ENCODE measurements around the gene PEMT.

The PEMT gene

DNA sequence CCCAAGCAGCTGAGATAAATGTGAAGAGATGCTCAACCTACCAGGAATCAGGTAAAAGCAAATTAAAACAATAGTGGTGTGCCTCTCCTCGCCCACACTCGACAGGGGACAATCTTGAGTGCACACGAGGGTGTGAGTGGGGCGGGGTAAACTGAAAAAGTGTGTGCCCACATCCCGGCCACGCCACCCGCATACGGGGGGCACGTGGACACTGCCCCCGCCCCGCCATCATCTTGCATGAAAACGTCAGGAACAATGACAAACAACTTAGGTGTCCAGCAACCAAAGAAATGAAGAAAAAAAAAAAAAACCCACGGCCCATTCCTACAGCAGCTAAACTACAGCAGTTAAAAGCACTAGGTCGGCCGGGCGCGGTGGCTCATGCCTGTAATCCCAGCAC, 14.1 kb downstream of the PEMT start:
- no peak for DNase-seq (ENCODE audit: low read depth in 1 of 2, low spot score in 1 of 2)
- TF ChIP-seq SPI1 (IDR thresholded peaks at IDR 0.05; ENCODE audit: borderline replicate concordance, low read depth) (no peak), POLR2AphosphoS5 (IDR thresholded peaks at IDR 0.05; ENCODE audit: low read depth) (no peak), REST (IDR thresholded peaks at IDR 0.05; ENCODE audit: insufficient replicate concordance, low read depth) (no peak), CTCF (IDR thresholded peaks at IDR 0.05; ENCODE audit: insufficient read depth, low read length) (no peak), GABPA (IDR thresholded peaks at IDR 0.05; ENCODE audit: low read depth) (no peak)
- no peak overlapping the region for H3K27ac ChIP-seq (replicated peaks)
- H3K27me3 ChIP-seq (ENCODE audit: insufficient read depth, poor library complexity, severe bottlenecking): no peaks in the 10 kb centered on the region
- no peak overlapping the region for H3K4me3 ChIP-seq (replicated peaks; ENCODE audit: insufficient read depth, low read length)

- Histone ChIP-seq H3K27me3 (ENCODE audit: insufficient read depth, poor library complexity, severe bottlenecking) (no peaks in the 10 kb centered on the region), H3K4me3 (replicated peaks; ENCODE audit: insufficient read depth, low read length) (no peak overlapping the region), H3K27ac (replicated peaks) (no peak overlapping the region)
- DNase-seq (ENCODE audit: low read depth in 1 of 2, low spot score in 1 of 2): no peak
- TF ChIP-seq CTCF (IDR thresholded peaks at IDR 0.05; ENCODE audit: insufficient read depth, low read length): no peak
- TF ChIP-seq POLR2AphosphoS5 (IDR thresholded peaks at IDR 0.05; ENCODE audit: low read depth): no peak
- TF ChIP-seq GABPA (IDR thresholded peaks at IDR 0.05; ENCODE audit: low read depth): no peak
- TF ChIP-seq REST (IDR thresholded peaks at IDR 0.05; ENCODE audit: insufficient replicate concordance, low read depth): no peak
- TF ChIP-seq SPI1 (IDR thresholded peaks at IDR 0.05; ENCODE audit: borderline replicate concordance, low read depth): no peak
These were observed 14.7 kb downstream of the PEMT start for GRCh38 chr17:17576772-17577234.

DNA sequence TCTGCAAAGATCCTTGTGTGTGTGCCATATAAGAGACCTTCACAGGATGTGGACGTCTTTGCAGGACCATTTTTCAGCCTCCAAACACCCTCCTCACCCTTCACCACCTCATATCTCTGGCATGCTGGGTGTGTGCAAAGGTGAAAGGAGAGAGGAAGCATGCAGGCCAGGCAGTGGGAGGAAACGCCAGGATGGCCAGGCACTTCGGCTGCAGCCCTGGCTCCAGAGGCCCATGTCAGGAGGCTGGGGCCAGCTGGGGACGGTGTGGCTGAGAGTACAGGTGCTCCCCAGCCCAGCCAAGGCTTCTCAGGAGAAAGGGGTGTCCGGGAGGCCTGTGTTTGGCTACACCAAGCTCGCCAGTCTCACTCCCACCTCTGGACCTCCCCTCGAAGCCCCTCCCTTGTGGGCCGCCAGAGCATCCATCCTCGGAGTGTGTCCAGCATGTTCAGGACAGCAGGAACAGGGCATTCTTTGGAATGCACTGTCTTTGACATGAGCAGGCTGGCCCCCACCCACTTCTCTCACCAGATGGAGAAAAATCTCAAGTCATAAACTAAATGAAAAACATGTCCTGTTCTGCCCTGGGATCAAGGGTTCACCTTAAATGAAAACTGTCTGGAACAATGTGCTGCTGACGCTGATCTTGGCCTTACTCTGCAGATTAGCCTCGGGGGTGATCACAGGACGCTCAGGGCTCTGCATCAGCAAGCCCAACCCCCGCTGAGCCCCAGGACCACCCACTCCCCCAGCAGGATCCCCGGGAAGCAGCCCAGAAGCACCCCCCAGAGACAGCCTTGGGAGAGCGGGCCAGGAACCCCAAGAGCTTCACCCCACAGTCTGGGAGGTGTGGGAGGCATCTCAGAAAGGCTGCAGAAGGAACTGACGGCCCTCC, 15.9 kb downstream of the PEMT start:
- TF ChIP-seq REST (IDR thresholded peaks at IDR 0.05; ENCODE audit: insufficient replicate concordance, low read depth): no peak
- no peak for TF ChIP-seq CTCF (IDR thresholded peaks at IDR 0.05; ENCODE audit: insufficient read depth, low read length)
- no peak for TF ChIP-seq SPI1 (IDR thresholded peaks at IDR 0.05; ENCODE audit: borderline replicate concordance, low read depth)
- no peak for TF ChIP-seq GABPA (IDR thresholded peaks at IDR 0.05; ENCODE audit: low read depth)
- no peak for TF ChIP-seq POLR2AphosphoS5 (IDR thresholded peaks at IDR 0.05; ENCODE audit: low read depth)
- no peak overlapping the region for H3K4me3 ChIP-seq (replicated peaks; ENCODE audit: insufficient read depth, low read length)
- no peak for DNase-seq (ENCODE audit: low read depth in 1 of 2, low spot score in 1 of 2)

More for the DNA sequence above, 15.9 kb downstream of the PEMT start:
- H3K27me3 ChIP-seq (ENCODE audit: insufficient read depth, poor library complexity, severe bottlenecking): no peaks in the 10 kb centered on the region
- H3K27ac ChIP-seq (replicated peaks): no peak overlapping the region
